Stimulated activated CD4-positive, alpha-beta T cell treated with anti-CD3 and anti-CD28 coated beads, Interleukin-4, amount 100 ng/mL, for 48 hours (primary cell): Measurements from ENCODE around the gene CD34.

Experiments used
- DNase-seq, 2 donors: peaks; one replicate each; pipeline ENCODE4 v3.0.0-alpha.2; 2020; ENCODE audit warnings: low read depth in 2 of 2

CD34 gene

DNA sequence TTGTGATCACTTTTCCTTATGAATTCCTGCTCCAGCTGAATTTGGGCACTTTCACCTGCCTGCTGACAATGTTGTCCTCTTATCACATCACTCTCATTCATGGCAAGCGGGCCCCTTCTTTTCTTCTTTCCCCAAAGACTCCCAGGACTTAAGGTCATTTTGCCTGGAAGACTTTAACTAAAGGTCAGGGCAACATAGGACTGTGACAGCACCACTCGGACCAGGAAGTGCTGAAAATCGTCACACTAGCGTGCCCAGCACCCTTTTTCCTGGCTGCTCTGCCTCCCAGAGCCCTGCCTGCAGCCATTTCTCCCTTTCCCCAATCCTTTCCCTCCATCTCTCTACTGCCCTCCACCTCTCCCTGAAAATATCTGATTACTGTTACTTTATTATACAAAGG is 35.4 kb downstream of the CD34 start:
- DNase-seq = no peak

- no peak for DNase-seq
These were observed 37.7 kb downstream of the CD34 start for GRCh38 chr1:207873055-207873890.

- no peak for DNase-seq
These were observed 38.3 kb downstream of the CD34 start for GRCh38 chr1:207872621-207873020.

- no peak for DNase-seq
These were observed 39.7 kb downstream of the CD34 start for GRCh38 chr1:207871117-207871649.

DNA sequence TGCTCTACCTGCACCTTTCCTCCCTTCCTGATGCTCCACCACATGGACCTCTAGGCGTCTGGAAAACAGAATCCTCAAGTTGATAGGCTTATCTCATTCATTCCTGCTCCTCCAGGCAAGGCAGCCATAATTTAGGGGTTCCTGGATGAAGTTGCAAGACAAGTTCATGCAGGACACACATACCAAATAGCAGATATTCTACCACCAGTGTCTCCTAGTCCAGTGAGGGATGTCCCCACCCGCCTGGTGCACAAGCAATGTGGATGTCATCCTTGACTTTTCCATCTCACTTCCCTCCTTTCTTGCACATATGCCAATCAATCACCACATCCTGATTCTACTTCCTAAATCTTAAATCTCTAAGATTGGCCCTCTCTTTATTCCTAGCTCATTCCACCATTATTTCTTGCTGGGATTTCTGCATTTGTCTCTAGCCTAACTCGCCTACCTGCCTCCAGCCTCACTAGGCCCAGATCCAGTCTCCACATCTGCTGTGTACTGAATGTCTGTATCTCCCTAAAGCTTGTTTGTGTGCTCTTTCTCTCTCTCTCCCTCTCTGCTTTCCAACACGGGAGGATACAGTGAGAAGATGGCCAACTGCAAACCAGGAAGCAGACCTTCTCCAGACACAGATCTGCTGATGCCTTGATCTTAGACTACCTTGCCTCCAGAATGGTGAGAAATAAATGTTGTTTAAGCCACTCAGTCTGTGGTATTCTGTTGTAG is 40.5 kb downstream of the CD34 start:
- no peak for DNase-seq

GRCh38 chr1:207869859-207870258 is 41.1 kb downstream of the CD34 start:
- no peak for DNase-seq

GRCh38 chr1:207868774-207869721 is 41.9 kb downstream of the CD34 start:
- DNase-seq = peak; percentile 49 to 54

DNA sequence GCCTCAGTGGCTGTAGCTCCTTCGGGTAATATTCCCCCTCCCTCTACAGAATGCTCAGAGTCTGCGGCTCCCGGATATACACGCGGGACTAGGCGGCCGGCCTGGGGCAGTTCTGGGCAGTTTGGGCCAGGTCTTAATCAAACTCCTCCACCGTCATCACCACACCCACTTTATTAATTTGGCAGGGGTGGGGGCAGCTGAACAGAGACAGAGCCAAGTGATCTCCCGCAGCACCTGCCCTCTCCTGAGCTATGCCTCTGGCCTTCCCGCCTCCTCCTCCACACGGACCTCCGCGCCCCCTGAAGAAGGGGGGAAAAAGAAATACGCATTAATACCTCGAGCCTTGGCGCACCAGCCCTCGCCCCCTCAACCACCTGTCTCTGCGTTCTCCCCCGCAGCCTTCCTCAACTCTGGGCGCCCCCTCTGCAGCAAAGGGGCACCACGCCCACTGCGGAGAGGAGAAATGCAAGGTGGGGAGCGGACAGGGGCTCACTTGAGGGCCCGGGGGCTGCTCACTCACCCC is 42.6 kb downstream of the CD34 start:
- no peak for DNase-seq

DNA sequence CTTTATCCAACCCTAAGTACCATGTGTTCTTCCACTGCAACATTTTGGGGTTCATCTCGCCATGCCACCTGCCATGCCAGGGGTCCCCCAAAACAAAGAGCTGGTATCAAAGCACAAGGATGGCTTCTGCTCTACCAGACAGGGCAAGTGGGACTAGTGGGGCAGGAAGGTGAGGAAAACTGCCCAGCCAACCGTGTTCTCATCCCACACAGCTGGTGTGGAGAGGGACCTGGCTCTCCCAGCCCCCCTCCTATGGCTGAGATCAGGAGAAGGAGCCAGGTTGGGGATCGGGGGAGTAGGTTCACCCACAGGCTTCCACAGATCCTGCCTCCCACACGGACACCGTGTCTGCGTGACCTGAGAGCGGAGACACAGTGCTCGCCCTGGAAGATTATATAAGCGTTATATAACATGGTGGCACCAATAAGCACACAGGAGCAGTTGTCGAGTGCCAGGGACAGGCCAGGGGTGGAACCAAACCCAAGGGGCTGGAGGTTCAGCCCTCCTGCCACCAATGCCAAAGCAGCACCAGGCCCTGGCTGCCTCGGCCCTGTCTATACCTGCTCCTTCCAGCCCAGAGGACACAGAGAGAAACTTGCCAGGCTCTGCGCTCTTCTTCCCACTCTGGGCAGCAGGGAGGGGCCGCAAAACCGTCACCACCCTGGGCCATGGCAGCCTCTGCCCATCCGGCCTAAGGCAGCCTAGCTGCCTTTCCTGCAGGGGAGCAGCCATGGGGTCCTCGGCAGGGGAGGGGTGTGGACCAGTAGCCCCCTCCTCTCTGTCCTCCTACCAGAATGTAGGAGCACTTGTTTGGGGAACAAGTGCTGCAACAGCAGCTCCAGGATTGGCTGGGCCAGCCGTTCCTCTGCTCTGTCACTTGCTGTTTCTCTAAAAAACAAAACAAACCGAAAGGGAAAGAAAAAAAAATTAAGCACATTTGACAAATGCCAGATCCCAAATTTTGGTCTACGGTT is 43.5 kb downstream of the CD34 start:
- no peak for DNase-seq

GRCh38 chr1:207866471-207867135 is 44.3 kb downstream of the CD34 start:
- DNase-seq = no peak

DNA sequence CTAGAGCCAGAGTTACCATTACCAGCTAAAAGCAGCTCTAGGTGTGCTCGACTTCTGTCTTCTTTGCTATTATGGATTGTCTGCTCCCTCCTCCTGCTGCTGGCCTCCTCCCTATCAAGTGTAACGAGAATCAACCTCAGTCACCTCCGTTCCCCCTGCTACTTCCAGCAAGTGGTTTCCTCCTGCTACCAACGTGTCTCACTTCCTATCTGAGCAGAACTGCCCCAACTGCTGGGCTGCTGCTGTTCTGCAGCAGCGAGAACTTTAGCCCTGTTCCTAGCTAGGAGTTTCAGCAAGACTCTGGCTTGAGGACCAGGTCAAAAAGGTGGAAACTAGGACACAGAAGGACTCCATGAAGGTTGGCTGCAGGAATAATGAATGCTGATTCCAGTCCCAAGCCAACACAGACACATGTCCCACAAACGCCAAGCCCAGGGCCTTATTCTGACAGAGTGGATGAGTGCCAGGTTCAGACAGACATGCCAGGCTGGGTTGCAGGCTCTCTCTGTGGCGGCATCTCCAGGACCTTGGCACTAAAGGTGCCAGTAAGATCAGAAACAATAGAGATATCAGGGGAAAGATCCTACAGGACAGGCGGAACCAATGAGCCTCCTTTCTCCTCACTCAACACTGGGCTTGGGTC is 46.9 kb downstream of the CD34 start:
- no peak for DNase-seq

- no peak for DNase-seq
These were observed 48.6 kb downstream of the CD34 start for GRCh38 chr1:207862241-207862787.

GRCh38 chr1:207861442-207862177 is 49.3 kb downstream of the CD34 start:
- DNase-seq = no peak

GRCh38 chr1:207860531-207860930 is 50.4 kb downstream of the CD34 start:
- no peak for DNase-seq

DNA sequence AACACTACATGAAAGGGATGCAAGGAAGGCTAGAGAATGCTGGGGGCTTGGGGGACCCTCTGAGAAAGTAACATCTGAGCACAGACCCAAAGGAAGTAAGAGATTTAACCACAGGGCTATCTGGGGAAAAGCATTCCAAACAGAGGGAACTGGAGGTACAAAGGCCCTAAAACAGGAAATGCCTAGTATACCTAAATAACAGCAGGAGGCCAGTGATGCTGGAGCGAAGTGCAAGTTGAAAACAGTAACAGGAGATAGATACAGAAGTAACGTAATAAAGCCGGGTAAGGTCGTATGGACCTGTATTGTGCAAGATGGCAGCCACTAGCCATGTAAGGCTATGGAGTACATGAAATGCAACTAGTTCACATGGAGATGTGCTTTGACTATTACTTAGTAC is 52.1 kb downstream of the CD34 start:
- DNase-seq = no peak

DNA sequence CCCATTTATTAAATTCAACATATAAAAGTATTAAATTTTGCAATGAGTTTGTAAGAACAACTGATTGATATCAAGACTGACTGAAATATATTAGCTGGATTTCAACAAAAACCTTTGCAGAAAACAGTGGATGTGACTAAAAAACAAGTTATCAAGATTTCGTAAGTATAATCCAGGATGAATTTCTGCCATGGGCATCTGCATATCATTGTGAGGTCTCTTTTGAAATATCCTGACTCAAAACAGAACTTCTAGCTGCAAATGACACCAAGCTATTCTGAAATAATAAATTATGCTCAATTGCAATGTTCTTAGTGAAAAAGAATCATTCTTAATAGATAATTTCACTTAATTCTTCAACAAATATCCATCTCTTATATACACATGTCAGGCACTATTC is 52.6 kb downstream of the CD34 start:
- DNase-seq = no peak

GRCh38 chr1:207857447-207857846 is 53.5 kb downstream of the CD34 start:
- DNase-seq = no peak

DNA sequence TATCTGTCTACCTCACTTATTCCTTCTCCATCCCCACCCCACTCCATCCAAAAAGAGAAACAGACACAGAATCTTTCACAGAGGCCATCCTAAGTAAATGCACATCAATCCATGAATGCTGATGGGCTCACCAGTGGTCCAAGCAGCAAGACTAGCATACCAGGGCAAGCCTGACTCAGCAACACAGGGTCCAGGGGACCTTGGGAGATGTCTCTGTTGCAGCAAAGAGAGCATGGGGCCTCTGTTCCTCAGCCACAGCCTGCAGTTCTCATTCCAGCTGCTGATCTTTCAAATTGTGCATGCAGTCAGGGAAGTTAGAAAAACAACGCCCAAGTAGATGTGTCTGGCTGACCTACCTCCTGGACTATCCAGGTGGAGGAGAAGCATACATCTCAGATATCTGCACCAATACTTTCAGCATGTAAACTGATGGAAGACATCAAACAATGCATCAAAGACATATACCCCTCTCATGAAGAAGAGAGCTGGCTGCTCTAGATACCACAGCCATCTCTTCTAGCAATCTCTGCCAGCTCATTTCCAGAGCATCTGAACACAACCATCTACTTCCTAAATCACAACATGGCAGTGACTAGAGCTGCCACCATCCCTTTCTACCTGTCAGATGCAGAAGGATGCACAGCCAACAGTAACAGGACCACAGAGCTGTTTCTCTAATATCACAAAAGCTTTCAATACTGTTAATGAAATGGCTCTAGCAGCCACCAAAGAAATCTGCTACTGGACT is 54.5 kb downstream of the CD34 start:
- DNase-seq = no peak
